Raji (cell line): Measurements from ENCODE around the gene PNPLA3.

Source experiments
- POLR2A ChIP-seq: IDR thresholded peaks from 2 replicates; pipeline ENCODE4 v1.6.1; 2011; ENCODE audit warnings: low read depth, low read length, control low read depth; ENCODE audit not compliant: insufficient read depth

Gene PNPLA3

GRCh38 chr22:43991316-43992020 lies 67.9 kb downstream of the PNPLA3 start:
- TF ChIP-seq POLR2A, result no peak

GRCh38 chr22:43992331-43992821 lies 68.8 kb downstream of the PNPLA3 start:
- TF ChIP-seq POLR2A, result no peak

- no peak for TF ChIP-seq POLR2A
Observed at GRCh38 chr22:43993072-43993760, 69.6 kb downstream of the PNPLA3 start.

- TF ChIP-seq POLR2A, result no peak
Observed at GRCh38 chr22:43994006-43994405, 70.4 kb downstream of the PNPLA3 start.

GRCh38 chr22:43994416-43994815 lies 70.8 kb downstream of the PNPLA3 start:
- no peak for TF ChIP-seq POLR2A

GRCh38 chr22:43995057-43995685 lies 71.6 kb downstream of the PNPLA3 start:
- no peak for TF ChIP-seq POLR2A

- TF ChIP-seq POLR2A, result no peak
Observed at GRCh38 chr22:43995798-43996169, 72.2 kb downstream of the PNPLA3 start.

GRCh38 chr22:43996170-43996980 lies 72.8 kb downstream of the PNPLA3 start:
- TF ChIP-seq POLR2A, result no peak

- no peak for TF ChIP-seq POLR2A
Observed at GRCh38 chr22:43996981-43997265, 73.3 kb downstream of the PNPLA3 start.
